Muscle layer of duodenum (tissue), 2 donors: ENCODE measurements around the gene GRB10.
"Not testable (repeated sequence)": the region's sequence is repeated elsewhere in the genome, so short reads cannot be mapped to it uniquely, and the experiment has no call there.

ENCODE experiments used
- H3K27ac ChIP-seq: one replicate; pipeline ENCODE4 v1.7.0; 2013; ENCODE audit warnings: mild to moderate bottlenecking, low read length
- H3K27me3 ChIP-seq: one replicate; pipeline ENCODE4 v1.7.0; 2013; ENCODE audit warnings: low read depth, mild to moderate bottlenecking, control low read depth, low read length
- H3K36me3 ChIP-seq, 2 donors: one replicate each; pipeline ENCODE4 v1.7.0; 2013; ENCODE audit warnings: low read length in 2 of 2, control low read depth in 1 of 2, mild to moderate bottlenecking in 1 of 2; ENCODE audit not compliant: insufficient read depth in 2 of 2, control insufficient read depth in 1 of 2
- H3K4me1 ChIP-seq, 2 donors: one replicate each; pipeline ENCODE4 v1.7.0; 2013; ENCODE audit warnings: low read length in 2 of 2, mild to moderate bottlenecking in 2 of 2, control low read depth in 1 of 2, moderate library complexity in 1 of 2; ENCODE audit not compliant: insufficient read depth in 2 of 2, control insufficient read depth in 1 of 2
- H3K4me3 ChIP-seq, 2 donors: one replicate each; pipeline ENCODE4 v1.7.0; 2013; ENCODE audit warnings: low read length in 2 of 2, low read depth in 1 of 2, mild to moderate bottlenecking in 1 of 2
- H3K9me3 ChIP-seq, 2 donors: one replicate each; pipeline ENCODE4 v1.7.0; 2013; ENCODE audit warnings: low read length in 2 of 2, control low read depth in 1 of 2, mild to moderate bottlenecking in 1 of 2; ENCODE audit not compliant: control insufficient read depth in 1 of 2
- donor health status: healthy.

The GRB10 gene

GRCh38 chr7:50594136-50594535 is 188.6 kb downstream of the GRB10 start:
- Histone ChIP-seq H3K36me3 (peaks cover 19 to 56% of the 10 kb centered on the region in 2 donors), H3K4me1 (no peaks in the 10 kb centered on the region), H3K4me3 (no peak overlapping the region), H3K27ac (no peak overlapping the region), H3K27me3 (no peaks in the 10 kb centered on the region), H3K9me3 (no peaks in the 10 kb centered on the region)

GRCh38 chr7:50592940-50593339 is 189.8 kb downstream of the GRB10 start:
- H3K9me3 ChIP-seq = no peaks in the 10 kb centered on the region
- peaks cover 19 to 44% of the 10 kb centered on the region in 2 donors for H3K36me3 ChIP-seq
- H3K27me3 ChIP-seq = no peaks in the 10 kb centered on the region
- H3K4me3 ChIP-seq = no peak overlapping the region
- no peaks in the 10 kb centered on the region for H3K4me1 ChIP-seq
- H3K27ac ChIP-seq = no peak overlapping the region

GRCh38 chr7:50591480-50592438 is 190.9 kb downstream of the GRB10 start:
- Histone ChIP-seq H3K27ac (no peak overlapping the region), H3K4me1 (no peaks in the 10 kb centered on the region), H3K27me3 (no peaks in the 10 kb centered on the region), H3K9me3 (no peaks in the 10 kb centered on the region), H3K36me3 (peaks cover 19 to 37% of the 10 kb centered on the region in 2 donors), H3K4me3 (no peak overlapping the region)

GRCh38 chr7:50591098-50591479 is 191.6 kb downstream of the GRB10 start:
- Histone ChIP-seq H3K4me1 (no peaks in the 10 kb centered on the region), H3K4me3 (no peak overlapping the region), H3K27ac (no peak overlapping the region), H3K9me3 (no peaks in the 10 kb centered on the region), H3K36me3 (peaks cover 19 to 36% of the 10 kb centered on the region in 2 donors), H3K27me3 (no peaks in the 10 kb centered on the region)

GRCh38 chr7:50590535-50590934 is 192.2 kb downstream of the GRB10 start:
- Histone ChIP-seq H3K4me3 (no peak overlapping the region), H3K36me3 (peaks cover 19 to 36% of the 10 kb centered on the region in 2 donors), H3K27me3 (no peaks in the 10 kb centered on the region), H3K4me1 (no peaks in the 10 kb centered on the region), H3K27ac (no peak overlapping the region), H3K9me3 (no peaks in the 10 kb centered on the region)

GRCh38 chr7:50589364-50589763 is 193.3 kb downstream of the GRB10 start:
- no peaks in the 10 kb centered on the region for H3K4me1 ChIP-seq
- H3K36me3 ChIP-seq = peaks cover 14 to 28% of the 10 kb centered on the region in 2 donors
- H3K27ac ChIP-seq = no peak overlapping the region
- no peaks in the 10 kb centered on the region for H3K27me3 ChIP-seq
- H3K9me3 ChIP-seq = no peaks in the 10 kb centered on the region
- H3K4me3 ChIP-seq = no peak overlapping the region

- no peak overlapping the region for H3K4me3 ChIP-seq
- peaks cover 0 to 3% of the 10 kb centered on the region in 2 donors for H3K9me3 ChIP-seq
- no peaks in the 10 kb centered on the region for H3K27me3 ChIP-seq
- no peaks in the 10 kb centered on the region for H3K4me1 ChIP-seq
- no peak overlapping the region for H3K27ac ChIP-seq
- peaks cover 14 to 25% of the 10 kb centered on the region in 2 donors for H3K36me3 ChIP-seq
Measured at GRCh38 chr7:50588937-50589336, 193.8 kb downstream of the GRB10 start.

- Histone ChIP-seq H3K36me3 (peaks cover 13% of the 10 kb centered on the region in 2 donors), H3K27me3 (no peaks in the 10 kb centered on the region), H3K4me3 (no peak overlapping the region), H3K4me1 (no peaks in the 10 kb centered on the region), H3K27ac (no peak overlapping the region), H3K9me3 (peaks cover 0 to 3% of the 10 kb centered on the region in 2 donors)
Measured at GRCh38 chr7:50587737-50588136, 195.0 kb downstream of the GRB10 start.

- Histone ChIP-seq H3K4me3 (no peak overlapping the region), H3K27me3 (no peaks in the 10 kb centered on the region), H3K4me1 (no peaks in the 10 kb centered on the region), H3K36me3 (no peaks in the 10 kb centered on the region), H3K27ac (no peak overlapping the region), H3K9me3 (peaks cover 0 to 3% of the 10 kb centered on the region in 2 donors)
Measured at GRCh38 chr7:50584793-50585408, 197.8 kb downstream of the GRB10 start.

- H3K27me3 ChIP-seq = no peaks in the 10 kb centered on the region
- no peaks in the 10 kb centered on the region for H3K4me1 ChIP-seq
- H3K4me3 ChIP-seq = no peak overlapping the region
- no peaks in the 10 kb centered on the region for H3K36me3 ChIP-seq
- H3K9me3 ChIP-seq = peaks cover 0 to 3% of the 10 kb centered on the region in 2 donors
- no peak overlapping the region for H3K27ac ChIP-seq
Measured at GRCh38 chr7:50584386-50584785, 198.3 kb downstream of the GRB10 start.

GRCh38 chr7:50583295-50583694 is 199.4 kb downstream of the GRB10 start:
- H3K36me3 ChIP-seq, H3K4me1 ChIP-seq, H3K27me3 ChIP-seq, H3K27ac ChIP-seq, H3K9me3 ChIP-seq, H3K4me3 ChIP-seq: not testable (repeated sequence)
